Transverse colon (tissue), 4 donors: ENCODE data around the gene KRTAP5-9. TPM values are rescaled to one million over a fixed set of nuclear protein-coding genes. Genes with fewer than 3 reads are reported as not detected.

Experiments used
- DNase-seq: peaks from one replicate; pipeline ENCODE4 v3.0.0-alpha.2; 2019
- H3K27ac ChIP-seq, 4 donors: fragments of 200-600 bp; sonication (generic); 2 replicates each; pipeline ENCODE4 v1.5.1; 2016 to 2018; ENCODE audit warnings: inconsistent platforms in 4 of 4
- H3K27me3 ChIP-seq: fragments of 200-600 bp; sonication (generic); 2 replicates; pipeline ENCODE4 v1.5.1; 2017; ENCODE audit warnings: inconsistent platforms
- H3K36me3 ChIP-seq, 4 donors: fragments of 200-600 bp; sonication (generic); 2 replicates each; pipeline ENCODE4 v1.5.1; 2017 to 2019; ENCODE audit warnings: inconsistent platforms in 4 of 4
- H3K4me1 ChIP-seq, 4 donors: fragments of 200-600 bp; sonication (generic); 2 replicates each; pipeline ENCODE4 v1.5.1; 2017 to 2020; ENCODE audit warnings: inconsistent platforms in 4 of 4
- H3K4me3 ChIP-seq, 4 donors: fragments of 200-600 bp; sonication (generic); 1 replicate in 1 of 4; 2 replicates in 3 of 4; pipeline versions ENCODE4 v1.5.1 to v1.6.1; 2017 to 2019; ENCODE audit warnings: inconsistent platforms in 4 of 4
- H3K9me3 ChIP-seq, 2 donors: fragments of 200-600 bp; sonication (generic); 2 replicates each; pipeline ENCODE4 v1.5.1; 2017 to 2019; ENCODE audit warnings: inconsistent platforms in 2 of 2
- CTCF ChIP-seq, 5 experiments: fragments of 200-600 bp in 3 of 5; fragments of 450-650 bp in 2 of 5; sonication (generic) in 3 of 5; IDR thresholded peaks; 1 replicate in 2 of 5; 2 replicates in 3 of 5; pipeline ENCODE4 v1.5.1; 2016 to 2017; ENCODE audit warnings: antibody characterized with exemption in 5 of 5, inconsistent platforms in 3 of 5, mild to moderate bottlenecking in 2 of 5, moderate library complexity in 1 of 5
- EP300 ChIP-seq: sonication (generic); formaldehyde crosslinking; IDR thresholded peaks from one replicate; pipeline ENCODE4 v1.6.1; 2017; ENCODE audit warnings: antibody characterized with exemption, low read depth
- POLR2A ChIP-seq: fragments of 450-650 bp; IDR thresholded peaks from one replicate; pipeline ENCODE4 v1.6.1; 2016; ENCODE audit warnings: antibody characterized with exemption, mild to moderate bottlenecking, moderate library complexity
- POLR2AphosphoS5 ChIP-seq, 3 donors: sonication (generic); formaldehyde crosslinking; IDR thresholded peaks; one replicate each; pipeline ENCODE4 v1.6.1; 2016; ENCODE audit warnings: antibody characterized with exemption in 3 of 3
- WGBS, 2 donors: methylation state at CpG; one replicate each; pipeline ENCODE4 v1.1.5; 2018; ENCODE audit warnings: low coverage in 1 of 2; 5-methylcytosine and 5-hydroxymethylcytosine counted together
- in situ Hi-C, 4 donors: fragments of 200-750 bp; cut with MboI; loops; one replicate each; pipeline versions ENCODE4 v1.15.0 to v1.15.1; 2017; ENCODE audit warnings: low sequenced_read_pairs in 3 of 4, low pct_ligation_motif_present in 1 of 4, low pct_unique_long_range_greater_than_20kb in 1 of 4
- intact Hi-C: fragments of 100-400 bp; cut with DNase I; formaldehyde crosslinking; loops from one replicate; pipeline ENCODE4 v1.15.1; 2023; ENCODE audit warnings: low total_unique reads
- total RNA-seq, 4 donors: library from RNA; depleted of rRNA; stranded (reverse); fragments of >200 nt; gene quantifications; one replicate each; pipeline ENCODE4 v1.1.0, GENCODE V29; 2016

The KRTAP5-9 gene
- total RNA-seq, 4 donors from 2014 or later: 0.41 to 0.79 TPM; not detected in 2

GRCh38 chr11:71501071-71501985 lies 46.9 kb upstream of the KRTAP5-9 start:
- no peak overlapping the region for H3K4me3 ChIP-seq
- H3K9me3 ChIP-seq: no peaks in the 10 kb centered on the region
- H3K36me3 ChIP-seq: peaks cover 0 to 56% (median 28%) of the 10 kb centered on the region in 4 donors
- in situ Hi-C loops: no loop called here
- 93 to 100% methylated on average over 1 to 30 of the region's 30 CpGs for WGBS, 2 donors
- TF ChIP-seq POLR2A: no peak
- no peak for TF ChIP-seq CTCF (IDR thresholded peaks at IDR 0.05)
- no peak for TF ChIP-seq EP300
- no peak for TF ChIP-seq POLR2AphosphoS5 (IDR thresholded peaks at IDR 0.05)
- intact Hi-C loops: no loop called here
- H3K27ac ChIP-seq: no peak overlapping the region
- DNase-seq: no peak
- H3K4me1 ChIP-seq: no peaks in the 10 kb centered on the region
- H3K27me3 ChIP-seq: no peaks in the 10 kb centered on the region

DNA sequence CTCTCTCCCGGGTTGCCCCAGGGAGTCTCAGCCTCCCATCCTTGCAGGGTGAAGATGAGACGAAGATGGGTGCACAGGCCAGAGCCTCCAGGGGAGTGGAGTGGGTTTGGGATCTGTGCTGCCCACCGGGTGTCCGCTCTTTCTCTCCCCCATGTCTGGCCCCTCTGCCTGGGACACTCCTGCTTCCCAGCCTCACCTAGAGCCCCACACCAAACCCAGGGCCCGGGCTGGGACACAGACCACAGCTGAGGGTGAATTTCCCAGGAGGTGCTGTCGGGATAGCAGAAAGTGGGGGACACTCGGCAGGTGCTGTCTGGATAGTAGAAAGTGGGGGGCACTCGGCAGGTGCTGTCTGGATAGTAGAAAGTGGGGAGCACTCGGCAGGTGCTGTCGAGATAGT lies 46.2 kb upstream of the KRTAP5-9 start:
- no peak for DNase-seq
- in situ Hi-C loops: no loop called here
- H3K4me3 ChIP-seq: no peak overlapping the region
- H3K27me3 ChIP-seq: no peaks in the 10 kb centered on the region
- H3K27ac ChIP-seq: no peak overlapping the region
- 83 to 97% methylated on average over 1 to 10 of the region's 10 CpGs for WGBS, 2 donors
- TF ChIP-seq POLR2AphosphoS5 (IDR thresholded peaks at IDR 0.05): no peak
- no peak for TF ChIP-seq EP300
- no peak for TF ChIP-seq CTCF (IDR thresholded peaks at IDR 0.05)
- TF ChIP-seq POLR2A: no peak
- intact Hi-C loops: no loop called here
- no peaks in the 10 kb centered on the region for H3K9me3 ChIP-seq
- no peaks in the 10 kb centered on the region for H3K4me1 ChIP-seq
- H3K36me3 ChIP-seq: peaks cover 0 to 51% (median 24%) of the 10 kb centered on the region in 4 donors

- no peak overlapping the region for H3K27ac ChIP-seq
- WGBS, 2 donors: 90 to 94% methylated on average over 2 to 15 of the region's 15 CpGs
- H3K36me3 ChIP-seq: peaks cover 0 to 43% (median 19%) of the 10 kb centered on the region in 4 donors
- H3K9me3 ChIP-seq: peaks cover 0 to 3% of the 10 kb centered on the region in 2 donors
- TF ChIP-seq CTCF (IDR thresholded peaks at IDR 0.05) (no peak), POLR2AphosphoS5 (IDR thresholded peaks at IDR 0.05) (no peak), EP300 (no peak), POLR2A (no peak)
- intact Hi-C loops (no loop called here), in situ Hi-C loops (no loop called here)
- H3K4me3 ChIP-seq: no peak overlapping the region
- no peak for DNase-seq
- no peaks in the 10 kb centered on the region for H3K27me3 ChIP-seq
- H3K4me1 ChIP-seq: no peaks in the 10 kb centered on the region
These were observed 45.3 kb upstream of the KRTAP5-9 start for GRCh38 chr11:71502871-71503435.

DNA sequence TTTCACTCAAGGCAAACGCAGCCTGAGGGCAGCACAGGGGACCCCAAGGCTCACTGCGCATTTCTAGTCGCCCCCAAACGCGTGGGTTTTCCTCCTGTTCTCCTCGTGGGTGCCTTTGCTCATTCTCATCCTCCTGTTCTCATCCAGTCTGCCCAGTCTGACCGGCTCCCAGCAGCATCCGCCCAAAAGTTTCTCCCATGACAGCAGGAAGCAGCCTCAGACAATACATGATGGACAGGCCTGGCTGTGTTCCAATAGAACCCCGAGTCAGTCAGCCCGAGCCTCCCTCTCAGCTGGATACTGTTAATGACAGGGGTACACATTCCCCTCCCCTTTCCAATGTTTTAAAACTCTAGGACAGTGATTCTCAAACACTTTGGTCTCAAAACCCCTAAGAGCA lies 43.7 kb upstream of the KRTAP5-9 start:
- Histone ChIP-seq H3K9me3 (peaks cover 7 to 15% of the 10 kb centered on the region in 2 donors), H3K27ac (no peak overlapping the region), H3K27me3 (no peaks in the 10 kb centered on the region), H3K36me3 (peaks cover 0 to 27% (median 13%) of the 10 kb centered on the region in 4 donors), H3K4me1 (no peaks in the 10 kb centered on the region), H3K4me3 (no peak overlapping the region)
- in situ Hi-C loops (no loop called here), intact Hi-C loops (no loop called here)
- no peak for DNase-seq
- 77% methylated on average over 10 of the region's 10 CpGs; no CpG with 5 or more reads in 1 of the 2 donors for WGBS, 2 donors
- no peak for TF ChIP-seq CTCF (IDR thresholded peaks at IDR 0.05)
- TF ChIP-seq POLR2AphosphoS5 (IDR thresholded peaks at IDR 0.05): no peak
- TF ChIP-seq EP300: no peak
- TF ChIP-seq POLR2A: no peak
